HG03469 (cell line): ENCODE results near the gene LGR5.

Experiments used
- ATAC-seq: cut with Tn5 transposase; IDR thresholded peaks from one replicate; pipeline ENCODE4 v1.9.1; 2021; ENCODE audit warnings: mild to moderate bottlenecking, moderate library complexity, moderate number of reproducible peaks; ENCODE audit not compliant: unreplicated experiment

LGR5 gene

DNA sequence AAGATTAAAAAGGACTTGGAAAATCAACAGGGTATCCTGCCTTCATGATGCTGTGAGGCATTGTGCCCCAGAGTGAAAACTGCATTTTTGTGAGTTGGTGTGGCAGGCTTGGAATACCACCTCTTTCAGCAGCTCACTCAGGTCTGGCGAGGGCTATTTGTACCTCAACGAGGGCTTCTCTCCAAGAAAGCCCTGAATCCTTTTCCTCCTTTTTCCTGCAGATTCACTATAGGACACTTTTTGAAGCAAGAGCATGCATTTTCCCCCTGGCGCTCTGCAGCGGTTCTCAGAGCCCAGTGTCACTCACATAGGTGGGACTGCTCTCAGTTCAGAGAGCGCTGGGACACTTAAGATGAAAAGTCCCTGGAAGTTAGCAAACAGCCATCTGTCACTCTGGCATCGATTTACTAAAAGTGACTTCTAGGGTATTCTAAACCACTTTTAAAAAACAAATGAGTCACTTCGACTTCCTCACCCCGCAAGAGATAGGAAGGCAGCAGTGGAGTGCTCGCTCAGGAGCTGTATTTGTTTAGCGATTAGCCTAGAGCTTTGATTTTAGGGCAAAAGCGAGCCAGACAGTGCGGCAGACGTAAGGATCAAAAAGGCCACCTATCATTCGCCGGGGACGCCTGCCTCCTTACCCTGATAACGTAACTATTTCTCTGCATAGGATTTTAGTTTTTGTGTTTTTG, 782 bp upstream of the LGR5 start:
- no peak for ATAC-seq

DNA sequence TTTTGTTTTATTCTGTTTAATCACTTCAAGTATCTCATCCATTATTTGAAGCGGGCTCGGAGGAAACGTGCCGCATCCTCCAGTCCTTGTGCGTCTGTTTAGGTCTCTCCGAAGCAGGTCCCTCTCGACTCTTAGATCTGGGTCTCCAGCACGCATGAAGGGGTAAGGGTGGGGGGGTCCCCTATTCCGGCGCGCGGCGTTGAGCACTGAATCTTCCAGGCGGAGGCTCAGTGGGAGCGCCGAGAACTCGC, 311 bp upstream of the LGR5 start:
- no peak for ATAC-seq

GRCh38 chr12:71440345-71440762, 756 bp downstream of the LGR5 start:
- ATAC-seq = no peak

DNA sequence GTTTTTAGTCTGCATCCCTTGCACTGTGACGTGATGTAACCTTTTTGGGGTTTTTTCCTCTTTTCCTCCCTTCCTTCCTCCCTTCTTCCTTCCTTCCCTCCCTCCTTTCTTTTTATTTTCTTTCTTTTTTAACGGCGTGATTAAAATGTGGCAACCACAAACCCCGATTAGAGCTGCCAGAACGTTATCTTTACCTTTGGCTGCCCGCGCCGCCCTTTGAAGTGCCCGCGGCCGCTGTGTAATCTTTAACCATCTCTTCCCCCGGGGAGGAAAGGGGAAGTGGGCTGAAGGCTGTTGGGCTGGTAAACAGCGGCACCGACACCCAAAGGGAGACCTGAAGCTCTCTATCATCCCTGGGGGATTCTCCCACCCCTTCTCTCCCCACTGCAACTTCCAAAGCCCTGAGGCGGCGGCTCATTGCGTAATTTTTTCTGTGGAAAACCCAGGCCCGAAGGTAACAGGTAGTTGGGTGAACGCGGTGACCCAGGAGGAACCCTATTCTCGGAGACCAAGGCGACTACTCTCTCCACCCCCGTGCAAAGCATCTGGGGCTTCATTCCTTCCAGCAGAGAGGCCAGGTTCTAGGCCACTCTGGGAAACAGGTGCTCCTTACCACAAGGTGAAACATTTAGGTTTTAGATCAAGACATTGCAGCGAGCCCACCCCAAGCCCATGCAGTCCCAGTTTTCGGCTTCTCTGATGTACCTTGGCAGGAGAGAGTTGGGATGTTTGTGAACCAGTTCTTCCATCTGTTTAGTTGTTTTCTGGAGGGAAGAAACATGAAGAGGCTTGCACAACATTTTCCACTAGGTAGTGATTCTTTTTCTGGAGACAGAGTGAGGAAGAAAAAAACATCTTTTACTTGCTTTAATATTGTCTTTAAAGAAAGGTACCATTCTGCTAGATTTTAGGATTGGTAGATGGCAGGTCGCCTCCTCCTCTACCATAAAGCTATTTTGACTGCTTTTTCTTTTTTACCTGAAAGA, 1.5 kb downstream of the LGR5 start:
- ATAC-seq = peak; percentile 38

GRCh38 chr12:71441836-71442566, 2.4 kb downstream of the LGR5 start:
- no peak for ATAC-seq

DNA sequence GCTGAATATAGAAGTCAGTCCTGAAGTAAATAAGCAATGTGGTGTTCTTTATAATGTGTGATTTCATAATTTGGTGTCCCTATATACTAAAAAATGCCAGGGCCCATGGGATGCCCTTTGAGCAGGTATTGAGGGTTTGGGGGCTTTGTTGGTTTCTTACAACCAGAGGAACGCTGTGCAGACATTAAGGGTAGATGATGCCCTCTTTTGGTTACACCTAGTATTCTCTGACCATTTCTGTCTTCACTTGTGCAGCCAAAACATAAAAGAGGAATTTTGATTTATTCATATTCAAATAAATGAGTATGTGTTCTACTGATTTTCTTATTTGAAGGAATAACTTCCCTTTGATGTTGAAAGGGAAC, 3.0 kb downstream of the LGR5 start:
- ATAC-seq = no peak

DNA sequence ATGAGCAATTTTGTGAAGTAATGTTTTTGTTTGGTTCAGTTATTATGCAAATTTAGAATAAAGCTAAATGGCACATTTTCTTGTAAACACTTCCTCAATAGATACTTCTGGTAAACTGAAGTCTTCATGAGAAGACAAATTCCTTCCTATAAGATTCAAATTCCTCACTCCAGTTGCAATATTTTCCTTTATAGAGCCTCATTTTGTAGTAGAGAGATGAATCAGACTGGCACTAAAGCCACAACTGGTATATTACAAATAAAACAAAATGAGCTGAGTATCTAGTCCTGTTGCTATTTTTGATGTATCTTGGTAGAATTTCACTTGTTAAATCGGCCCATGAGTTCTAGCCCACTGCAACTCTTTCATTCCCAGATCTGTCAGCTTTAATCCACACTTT, 5.5 kb downstream of the LGR5 start:
- no peak for ATAC-seq

DNA sequence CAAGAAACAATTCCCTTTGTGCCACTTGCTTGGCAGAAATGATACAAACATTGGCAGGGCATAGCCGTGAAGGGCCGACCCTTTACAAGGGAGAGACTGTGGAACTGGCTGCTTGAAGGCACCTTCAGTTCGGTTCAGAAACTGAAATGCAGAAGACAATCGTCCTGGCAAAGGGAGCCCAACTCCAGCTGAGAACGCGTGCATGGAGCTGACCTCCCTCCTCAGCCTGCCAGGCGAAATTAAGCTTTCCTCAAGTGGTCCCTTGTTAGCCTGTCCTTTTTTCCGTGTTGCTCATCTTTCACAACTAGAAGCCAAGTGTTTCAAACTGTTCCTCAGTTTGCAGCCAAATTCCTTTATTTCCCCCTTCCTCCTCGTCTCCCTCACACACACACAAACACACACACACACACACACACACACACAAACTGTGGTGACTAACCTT, 8.1 kb downstream of the LGR5 start:
- ATAC-seq = no peak

- no peak for ATAC-seq
These were observed 8.6 kb downstream of the LGR5 start for GRCh38 chr12:71448150-71448581.

GRCh38 chr12:71449373-71450070, 9.9 kb downstream of the LGR5 start:
- ATAC-seq = no peak

DNA sequence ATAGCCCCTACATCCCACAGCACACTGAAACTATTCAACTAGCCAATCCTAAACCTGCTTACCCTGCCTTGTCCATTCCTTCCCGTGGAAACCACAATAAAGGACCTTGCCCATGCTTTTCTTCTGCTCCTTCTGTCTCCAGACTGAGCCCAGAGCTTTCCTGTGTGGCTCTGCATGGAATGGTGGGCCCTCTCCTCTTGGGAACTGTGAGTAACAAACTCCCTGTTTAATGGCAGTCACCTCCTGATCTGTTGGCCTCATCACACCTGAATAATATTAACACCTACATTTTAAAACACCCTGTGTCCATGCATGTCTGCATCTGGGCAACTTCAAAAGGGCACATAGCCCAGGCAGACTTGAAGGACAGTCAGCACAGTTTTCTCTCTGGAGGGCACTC, 12.4 kb downstream of the LGR5 start:
- no peak for ATAC-seq

DNA sequence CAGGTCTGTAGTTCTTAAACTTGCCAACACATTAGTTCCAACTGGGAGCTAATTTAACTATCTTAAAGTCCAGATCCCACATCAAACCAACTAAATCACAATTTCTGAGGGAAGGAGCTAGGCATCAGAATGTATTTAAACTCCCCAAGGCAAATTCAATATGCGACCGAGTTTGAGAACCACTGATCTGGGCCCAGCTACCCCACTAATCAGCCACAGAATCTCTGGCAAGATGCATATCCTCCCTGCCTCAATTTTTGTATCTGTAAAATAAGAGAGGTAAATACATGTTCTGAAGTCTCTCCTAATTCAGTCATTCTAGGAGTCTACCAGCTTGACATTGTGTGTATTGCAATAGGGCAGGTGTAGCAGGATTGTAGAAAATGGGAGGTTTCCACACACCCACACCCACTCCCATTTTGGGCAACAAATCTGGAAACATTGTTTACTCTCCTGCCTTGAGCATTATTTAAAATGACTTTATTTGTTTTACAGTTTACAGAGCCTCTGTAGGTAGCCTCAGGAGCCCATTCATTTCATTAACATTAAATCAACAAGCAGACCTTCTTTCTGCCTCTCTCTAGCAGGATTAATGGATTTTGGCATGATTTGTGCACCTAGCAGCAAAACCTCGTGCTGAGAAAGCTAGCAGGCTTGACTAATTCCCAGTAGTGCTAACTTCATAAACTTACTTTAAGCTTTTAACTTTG, 15.6 kb downstream of the LGR5 start:
- ATAC-seq = no peak

DNA sequence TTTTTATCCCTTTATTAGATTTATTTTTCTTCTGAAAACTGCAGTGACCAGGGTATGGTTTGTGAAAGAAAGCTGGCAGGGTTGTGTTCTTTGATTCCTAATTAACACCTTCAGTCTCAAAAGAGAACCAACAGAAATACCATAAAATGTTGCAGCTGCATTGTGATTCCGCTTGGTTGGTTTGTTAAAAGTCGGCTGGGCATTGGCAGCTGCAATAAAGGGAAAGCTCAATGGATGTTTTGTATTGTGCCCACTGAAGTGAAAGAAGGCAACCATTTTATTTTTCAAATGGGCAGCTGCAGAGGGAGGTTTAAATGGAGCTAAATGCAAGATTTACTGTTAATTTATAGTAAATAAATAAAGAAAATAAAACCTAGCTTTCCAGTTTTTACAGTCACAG, 16.7 kb downstream of the LGR5 start:
- no peak for ATAC-seq

DNA sequence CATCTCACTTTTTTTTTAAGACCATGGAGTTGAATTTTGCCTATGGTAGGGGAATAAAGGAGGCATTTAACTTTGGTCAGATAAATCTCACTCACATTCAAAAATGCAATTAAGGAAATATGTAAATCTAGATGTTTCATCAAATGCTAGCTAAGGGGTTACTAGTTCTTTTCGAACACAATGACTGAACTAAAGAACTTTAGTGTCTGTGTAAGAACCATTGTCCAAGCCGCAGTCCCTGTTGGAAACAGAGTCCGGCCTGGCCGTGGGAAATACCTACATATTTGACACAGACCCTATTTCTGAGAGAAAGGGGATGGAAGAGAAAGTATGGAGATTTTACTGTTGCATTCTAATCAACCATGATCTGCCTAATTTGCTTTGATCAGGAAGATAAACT, 17.4 kb downstream of the LGR5 start:
- no peak for ATAC-seq

DNA sequence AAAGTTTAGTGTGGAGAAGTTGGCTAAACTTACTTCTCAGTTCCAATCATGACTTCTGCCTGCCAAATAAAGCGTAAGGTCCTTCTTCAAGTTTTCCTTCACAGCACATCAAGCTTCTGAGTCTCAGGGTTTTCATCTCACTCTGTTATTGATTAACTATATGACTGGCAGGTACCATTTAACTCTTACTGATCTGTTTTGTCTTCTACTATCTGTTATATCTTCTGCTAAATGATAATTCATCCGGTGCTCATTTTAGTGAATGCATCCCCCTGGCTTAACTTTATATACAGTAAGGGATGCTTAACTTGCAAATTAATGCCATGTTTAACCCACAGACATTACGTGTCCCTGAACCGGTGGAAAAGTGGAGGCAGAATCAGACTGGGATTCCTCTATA, 20.7 kb downstream of the LGR5 start:
- no peak for ATAC-seq

DNA sequence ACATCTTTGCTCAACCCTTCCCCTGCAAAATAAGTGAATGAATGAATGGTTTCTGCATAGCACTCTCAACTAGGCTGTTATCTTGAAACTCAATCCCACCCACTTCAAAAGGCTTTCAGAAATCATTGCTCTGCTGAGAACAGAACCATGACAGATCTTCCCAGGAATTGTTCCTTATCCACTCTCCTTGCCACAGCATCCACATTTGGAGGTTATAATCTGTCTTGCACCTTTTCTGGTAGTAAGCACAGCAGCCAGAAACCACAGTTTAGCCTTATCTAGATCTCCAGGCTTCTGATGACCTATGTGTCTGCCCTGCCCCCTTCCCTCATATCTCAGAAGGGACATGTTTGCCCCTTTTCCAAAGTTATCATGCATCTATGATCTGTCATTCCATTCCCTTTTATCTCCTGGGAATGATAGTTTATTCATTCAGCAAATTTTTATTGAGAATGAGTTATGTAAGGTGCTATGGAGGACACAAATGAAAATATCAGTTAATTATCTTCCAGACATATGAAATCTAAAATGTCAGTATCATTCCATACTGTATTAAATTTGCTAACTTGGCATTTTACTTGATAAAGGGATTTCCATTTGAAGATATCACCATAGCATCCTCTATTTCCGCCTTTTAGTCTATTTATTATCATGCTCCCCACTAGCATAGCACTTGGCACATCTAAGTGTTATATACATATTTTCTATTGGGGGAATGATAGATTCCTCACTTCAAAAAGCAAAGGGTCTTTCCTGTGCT, 21.4 kb downstream of the LGR5 start:
- ATAC-seq = no peak

DNA sequence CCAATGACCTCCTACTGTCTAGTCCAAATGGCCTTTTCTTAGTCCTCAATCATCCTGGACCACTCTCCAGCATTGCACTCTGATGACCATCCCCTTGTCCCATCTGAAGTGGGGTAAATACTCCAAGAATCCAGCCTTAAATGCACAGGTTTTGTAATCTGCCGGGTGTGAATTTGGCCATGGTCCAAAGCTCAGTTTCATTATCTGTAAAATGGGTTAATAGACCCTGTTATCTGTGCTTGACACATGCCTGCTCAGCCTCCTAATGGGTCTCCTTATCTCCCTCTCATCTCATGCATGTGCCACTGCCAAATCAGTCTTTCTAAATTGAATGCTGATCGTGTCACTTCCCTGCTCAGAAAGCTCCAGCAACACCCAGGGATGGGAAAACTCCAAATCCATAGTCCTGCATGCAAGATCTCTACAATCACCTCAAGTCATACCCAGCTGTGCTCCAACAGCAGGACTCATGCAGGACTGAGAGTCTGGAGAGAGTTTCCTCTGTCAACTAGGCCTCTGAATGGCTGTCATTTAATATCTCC, 22.3 kb downstream of the LGR5 start:
- no peak for ATAC-seq

DNA sequence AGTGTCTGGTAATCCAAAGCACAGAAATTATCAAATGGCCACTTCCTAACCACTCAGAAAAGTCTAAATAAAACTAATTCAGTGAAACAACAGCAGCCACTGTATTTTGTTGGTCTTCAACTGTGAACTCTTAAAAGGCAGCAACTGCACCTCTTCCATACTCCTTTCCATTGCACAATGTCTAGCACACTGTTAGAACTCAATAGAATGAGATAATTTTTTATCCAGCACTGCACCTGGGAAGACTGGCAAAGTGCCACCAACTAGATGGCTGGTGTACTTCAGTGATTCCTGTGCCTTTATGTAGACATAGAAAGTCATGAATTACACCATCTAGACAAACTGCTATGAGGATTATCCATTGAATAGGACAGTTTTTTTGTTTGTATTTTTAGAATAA, 26.2 kb downstream of the LGR5 start:
- no peak for ATAC-seq

DNA sequence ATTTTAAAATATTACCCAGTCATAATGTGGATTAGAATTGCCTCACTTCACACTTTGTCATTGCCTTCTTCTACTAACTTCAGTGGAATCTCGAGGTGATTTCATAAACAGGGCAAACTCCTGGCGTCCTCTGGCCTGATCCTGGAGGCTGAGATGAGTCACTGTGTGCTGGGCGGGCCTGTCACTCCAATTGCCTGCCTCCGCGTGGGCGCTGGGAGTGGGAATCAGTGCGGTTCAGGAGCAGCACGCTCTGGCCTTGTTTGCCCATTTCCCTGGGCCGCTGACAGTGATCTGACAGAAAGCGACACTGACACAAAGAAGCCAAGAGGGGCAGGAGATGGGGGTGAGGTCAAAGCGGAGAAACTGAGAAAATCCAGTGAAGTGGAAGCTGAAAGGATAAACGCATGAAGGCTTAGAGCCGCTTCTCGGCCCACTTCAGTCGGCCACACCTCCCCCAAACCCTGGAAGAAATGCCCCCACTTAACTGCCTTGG, 29.7 kb downstream of the LGR5 start:
- ATAC-seq = no peak
